T-helper 2 cell (primary cell): ENCODE results near the gene KCNIP1.

Experiments
- DNase-seq, 5 experiments: peaks; one replicate each; pipeline versions ENCODE4 v3.0.0 to v3.0.0-alpha.2; 2012 to 2022
- total RNA-seq, 2 donors: gene quantifications; one replicate each; lab custom pipeline; 2026; lab: John Stamatoyannopoulos, UW

Gene KCNIP1
- 0 reads per million in 2 donors for total RNA-seq

GRCh38 chr5:170503990-170504596 lies at the start of gene KCNIP1:
TSS of gene KCNIP1 (plus strand) at chr5:170504020.
- no peak for DNase-seq

- DNase-seq: no peak
Observed at GRCh38 chr5:170463426-170463825, 40.4 kb upstream of the KCNIP1 start.

- DNase-seq: no peak
Observed at GRCh38 chr5:170464280-170465127, 39.3 kb upstream of the KCNIP1 start.

- DNase-seq: no peak
Observed at GRCh38 chr5:170466553-170466952, 37.3 kb upstream of the KCNIP1 start.

DNA sequence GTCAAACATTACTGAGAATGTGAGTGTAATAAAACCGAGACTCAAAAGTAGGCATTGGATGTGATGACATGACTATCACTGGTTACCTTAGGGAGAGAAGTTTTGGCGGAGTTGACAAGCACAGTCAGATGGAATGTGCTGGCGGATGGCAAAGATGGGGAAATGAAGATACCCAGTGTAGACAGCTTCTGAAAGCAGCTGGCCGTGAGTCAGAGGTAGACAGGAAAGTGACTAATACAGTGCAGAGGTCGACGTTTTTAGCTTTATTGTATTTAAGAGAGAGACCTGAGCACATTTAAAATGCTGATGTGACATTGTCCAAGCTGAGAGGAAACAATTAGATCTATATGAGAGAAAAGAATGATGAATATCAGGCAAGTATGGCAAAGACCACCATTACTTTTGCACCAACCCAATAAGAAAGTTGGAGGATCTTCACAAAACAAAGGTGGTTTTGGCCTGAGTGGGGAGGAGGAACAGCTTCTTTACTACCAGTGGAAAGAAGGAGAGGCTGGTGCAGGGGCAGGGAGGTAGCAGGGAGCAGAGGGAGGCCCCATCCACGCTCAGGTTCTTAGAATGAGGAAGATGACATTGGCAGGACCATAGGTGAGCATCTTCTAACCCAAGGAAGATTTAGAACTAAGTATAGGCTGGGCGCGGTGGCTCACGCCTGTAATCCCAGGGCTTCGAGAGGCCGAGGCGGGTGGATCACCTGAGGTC lies 36.7 kb upstream of the KCNIP1 start:
- DNase-seq: peak in 1 of 5 experiments; percentile 57

- no peak for DNase-seq
Observed at GRCh38 chr5:170468633-170469285, 35.1 kb upstream of the KCNIP1 start.

DNA sequence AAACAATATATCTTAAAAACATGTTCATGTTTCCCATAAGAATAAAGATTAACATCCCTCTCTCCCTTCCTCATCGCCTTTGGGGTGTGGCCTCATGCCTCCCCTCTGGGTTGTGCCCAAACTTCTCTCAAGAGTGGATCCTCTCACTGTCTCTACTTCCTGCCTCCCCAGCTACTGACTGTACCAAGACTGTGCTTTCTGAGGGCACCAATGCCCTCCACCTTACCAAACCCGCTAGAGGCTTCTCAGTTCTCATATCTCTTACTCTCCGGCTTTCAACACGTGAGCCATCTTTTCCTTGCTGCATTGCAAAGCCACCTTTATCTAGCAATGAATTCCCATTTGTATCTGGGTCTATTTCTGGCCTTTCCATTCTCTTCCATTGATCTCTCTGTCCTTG lies 34.4 kb upstream of the KCNIP1 start:
- DNase-seq: no peak

- no peak for DNase-seq
Observed at GRCh38 chr5:170470275-170470674, 33.5 kb upstream of the KCNIP1 start.

- DNase-seq: no peak
Observed at GRCh38 chr5:170470808-170471404, 32.9 kb upstream of the KCNIP1 start.

- DNase-seq: no peak
Observed at GRCh38 chr5:170471551-170472178, 32.2 kb upstream of the KCNIP1 start.

DNA sequence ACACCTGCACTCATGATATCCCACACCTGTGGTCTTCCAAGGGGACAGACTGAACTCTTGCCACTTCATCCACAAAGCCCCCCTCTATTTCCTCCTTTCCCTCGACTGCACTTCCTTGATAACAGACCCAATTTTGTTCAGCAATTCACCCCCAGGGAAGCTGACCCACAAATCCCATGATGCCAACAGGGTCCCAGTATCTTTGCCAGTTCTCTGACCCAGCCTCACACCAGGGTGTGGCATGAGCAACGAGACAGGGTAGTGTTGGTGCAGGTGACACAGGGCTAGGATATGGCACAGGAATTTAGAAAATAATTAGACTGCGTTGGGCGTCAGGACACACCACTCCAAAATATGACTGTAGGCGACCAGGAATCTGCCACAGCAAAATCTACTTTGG lies 30.2 kb upstream of the KCNIP1 start:
- no peak for DNase-seq

GRCh38 chr5:170474489-170475274 lies 29.1 kb upstream of the KCNIP1 start:
- no peak for DNase-seq

DNA sequence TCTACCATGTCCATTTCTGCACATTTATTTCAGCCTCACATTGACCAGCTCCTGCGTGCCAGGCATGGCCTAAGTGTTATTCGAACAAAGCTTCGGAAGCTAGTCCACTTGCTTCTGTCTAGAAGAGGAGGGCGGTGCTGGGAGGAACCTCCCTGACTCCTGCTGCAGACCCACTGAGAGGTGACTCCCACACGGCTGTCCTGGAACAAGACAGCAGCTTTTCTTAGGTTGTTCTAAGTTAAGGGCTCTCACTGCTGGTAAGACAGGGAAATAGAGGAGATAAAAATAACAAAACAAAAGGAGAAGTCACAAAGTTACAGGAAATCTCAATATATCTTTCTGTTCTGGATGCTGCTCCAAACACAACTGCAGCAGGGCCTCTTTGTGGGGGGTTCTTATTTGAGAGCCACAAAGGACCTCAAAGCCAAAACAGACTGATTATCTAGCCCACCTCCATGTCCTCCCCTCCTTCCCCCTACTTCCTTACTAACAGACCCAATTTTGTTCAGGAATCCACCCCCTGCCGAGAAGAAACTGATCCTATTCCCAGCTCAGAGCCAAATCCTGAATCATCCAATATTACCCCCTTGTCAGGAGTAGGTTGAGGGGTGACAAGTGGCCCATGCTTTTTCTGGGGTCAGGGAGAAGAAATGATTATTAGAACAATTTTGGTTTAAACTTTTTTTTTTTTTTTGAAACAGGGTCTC lies 28.4 kb upstream of the KCNIP1 start:
- DNase-seq: no peak

DNA sequence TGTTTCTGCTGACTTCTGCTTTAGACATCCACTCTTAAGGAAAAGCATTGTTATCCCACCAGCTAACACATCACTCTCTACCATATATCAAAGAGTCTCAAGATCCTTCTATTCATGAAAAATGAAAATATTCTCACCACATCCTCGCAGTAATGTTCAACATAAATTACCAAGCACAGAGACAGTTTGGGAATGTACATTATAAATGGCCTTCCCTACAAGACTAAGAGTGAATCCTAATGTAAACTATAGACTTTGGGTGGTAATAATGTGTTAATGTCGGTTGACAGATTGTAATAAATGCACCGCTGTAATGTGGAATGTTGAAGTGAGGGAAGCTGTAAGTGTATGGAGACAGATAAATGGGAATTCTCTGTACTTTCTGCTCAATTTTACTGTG lies 27.1 kb upstream of the KCNIP1 start:
- no peak for DNase-seq

GRCh38 chr5:170477906-170478305 lies 25.9 kb upstream of the KCNIP1 start:
- no peak for DNase-seq

DNA sequence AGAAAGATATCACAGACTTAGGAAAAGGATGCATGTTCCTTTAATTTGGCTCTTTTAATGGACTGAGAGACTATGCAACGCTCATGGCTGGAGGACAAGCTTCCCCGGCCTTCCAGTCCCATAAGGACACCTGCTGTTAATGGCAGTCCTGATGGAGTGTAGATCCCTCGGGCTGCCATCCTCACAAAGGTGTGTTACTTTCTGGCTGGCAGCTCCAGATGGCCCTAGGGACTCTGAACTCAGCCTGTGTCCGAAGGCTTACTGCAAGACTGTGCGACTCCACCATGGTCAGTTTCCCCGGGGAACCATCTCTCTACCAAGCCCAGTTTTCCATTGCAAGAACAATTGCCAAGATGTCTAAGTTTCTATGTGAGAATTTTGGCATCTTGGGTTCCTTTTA lies 25.5 kb upstream of the KCNIP1 start:
- no peak for DNase-seq

DNA sequence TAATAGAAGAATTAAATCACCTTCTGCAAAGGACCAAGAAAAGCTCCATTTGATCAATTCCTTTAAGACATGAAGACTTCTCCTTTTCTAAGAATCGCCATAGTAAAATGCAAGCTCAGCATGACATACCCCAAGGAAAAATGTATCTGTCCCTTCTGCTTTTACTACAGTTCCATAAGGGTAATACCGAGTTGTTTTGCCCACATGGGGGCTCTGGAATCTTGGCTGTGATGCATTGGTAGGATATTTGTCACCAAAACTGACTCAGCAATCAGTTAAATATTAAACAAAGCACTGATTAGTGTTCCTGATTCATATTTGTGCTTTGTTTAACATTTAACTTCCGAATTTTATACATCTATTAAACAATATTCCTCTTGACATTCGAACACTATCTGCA lies 24.3 kb upstream of the KCNIP1 start:
- no peak for DNase-seq

- DNase-seq: no peak
Observed at GRCh38 chr5:170480260-170480659, 23.6 kb upstream of the KCNIP1 start.

DNA sequence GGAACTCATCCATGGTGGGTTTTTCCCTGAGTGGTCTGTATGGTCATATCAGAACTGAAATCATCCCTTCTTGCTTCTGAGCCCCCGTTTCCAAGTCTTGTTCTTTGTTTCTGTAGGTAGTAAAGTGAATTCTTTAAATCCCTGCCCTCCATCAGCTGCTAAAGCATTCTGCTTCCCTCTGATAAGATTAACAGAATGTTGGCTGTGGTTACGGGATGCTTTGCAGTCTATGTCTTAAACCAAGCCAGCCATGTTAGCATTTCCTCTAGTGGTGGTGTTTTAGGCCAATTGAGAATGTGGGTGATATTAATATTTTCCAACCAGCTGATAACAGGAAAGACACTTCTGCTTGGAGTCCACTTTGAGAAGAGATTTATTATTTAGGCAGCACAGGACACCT lies 22.0 kb upstream of the KCNIP1 start:
- no peak for DNase-seq

DNA sequence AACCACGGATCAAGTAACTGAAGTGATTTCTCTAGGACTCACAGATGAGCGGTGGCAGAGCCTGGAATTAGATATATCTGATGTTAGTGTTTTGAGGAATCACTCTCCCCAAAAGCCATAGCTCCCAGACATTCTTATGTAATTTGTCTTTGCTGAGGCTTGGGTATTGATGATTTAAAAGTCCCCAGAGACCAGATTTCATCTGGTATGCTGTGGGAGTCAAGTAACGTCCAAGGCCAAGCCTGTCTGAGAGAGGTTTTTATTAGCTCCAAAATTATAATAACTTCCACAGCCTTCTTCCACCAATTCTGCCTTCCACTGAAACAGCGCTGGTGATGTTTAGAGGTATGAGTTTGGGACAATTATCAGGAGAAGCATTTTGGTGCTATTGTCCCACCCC lies 21.3 kb upstream of the KCNIP1 start:
- no peak for DNase-seq
